Ovary (tissue), 3 donors: ENCODE measurements around the gene TBC1D5.

Experiments used
- EP300 ChIP-seq: sonication (generic); formaldehyde crosslinking; IDR thresholded peaks from one replicate; pipeline ENCODE4 v1.6.1; 2017; ENCODE audit warnings: antibody characterized with exemption
- POLR2A ChIP-seq: fragments of 450-650 bp; IDR thresholded peaks from one replicate; pipeline ENCODE4 v1.6.1; 2017; ENCODE audit warnings: antibody characterized with exemption, mild to moderate bottlenecking, moderate library complexity
- TF ChIP-seq, protein P1 (sequence below), 3 donors: fragments of 450-650 bp in 2 of 3; fragments of 200-600 bp in 1 of 3; IDR thresholded peaks; one replicate each; pipeline versions ENCODE4 v1.5.1 to v1.8.0; 2016 to 2022; ENCODE audit warnings: antibody characterized with exemption in 3 of 3, mild to moderate bottlenecking in 1 of 3
- donor health status: DM: no; HTN: no; CAD: no.

DNA sequence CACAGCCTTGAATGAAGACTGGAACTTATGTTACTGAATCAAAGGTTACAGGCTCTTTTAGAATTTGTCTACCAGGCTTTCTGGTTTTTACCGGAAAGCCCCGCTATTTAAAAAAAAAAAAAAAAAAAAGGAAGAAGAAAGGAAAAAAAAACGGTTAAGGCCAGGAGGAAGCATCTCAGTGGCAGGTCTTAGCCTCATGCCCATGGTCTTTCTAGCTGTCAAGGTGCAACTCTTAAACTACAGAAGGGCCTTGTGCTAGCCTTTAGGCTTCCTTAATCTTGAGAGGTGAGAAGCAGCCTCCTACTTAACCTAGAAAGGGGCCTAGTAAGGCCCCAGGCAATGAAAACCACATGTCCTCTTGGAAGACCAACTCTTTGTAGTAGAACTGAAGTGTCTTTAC is 77.5 kb downstream of the TBC1D5 start:
- TF ChIP-seq, protein P1, sequence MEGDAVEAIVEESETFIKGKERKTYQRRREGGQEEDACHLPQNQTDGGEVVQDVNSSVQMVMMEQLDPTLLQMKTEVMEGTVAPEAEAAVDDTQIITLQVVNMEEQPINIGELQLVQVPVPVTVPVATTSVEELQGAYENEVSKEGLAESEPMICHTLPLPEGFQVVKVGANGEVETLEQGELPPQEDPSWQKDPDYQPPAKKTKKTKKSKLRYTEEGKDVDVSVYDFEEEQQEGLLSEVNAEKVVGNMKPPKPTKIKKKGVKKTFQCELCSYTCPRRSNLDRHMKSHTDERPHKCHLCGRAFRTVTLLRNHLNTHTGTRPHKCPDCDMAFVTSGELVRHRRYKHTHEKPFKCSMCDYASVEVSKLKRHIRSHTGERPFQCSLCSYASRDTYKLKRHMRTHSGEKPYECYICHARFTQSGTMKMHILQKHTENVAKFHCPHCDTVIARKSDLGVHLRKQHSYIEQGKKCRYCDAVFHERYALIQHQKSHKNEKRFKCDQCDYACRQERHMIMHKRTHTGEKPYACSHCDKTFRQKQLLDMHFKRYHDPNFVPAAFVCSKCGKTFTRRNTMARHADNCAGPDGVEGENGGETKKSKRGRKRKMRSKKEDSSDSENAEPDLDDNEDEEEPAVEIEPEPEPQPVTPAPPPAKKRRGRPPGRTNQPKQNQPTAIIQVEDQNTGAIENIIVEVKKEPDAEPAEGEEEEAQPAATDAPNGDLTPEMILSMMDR (IDR thresholded peaks at IDR 0.05) = no peak
- TF ChIP-seq POLR2A = no peak
- no peak for TF ChIP-seq EP300
